ENCODE results near the gene PYROXD2. TPM values are rescaled to one million over a fixed set of nuclear protein-coding genes. Genes with fewer than 3 reads are reported as not detected.

PYROXD2 gene
- total and polyA plus RNA-seq, 2 of the 8 experiments (the other 6 are each of a cell fraction or from before 2014, with no cell fraction given): 3.2 to 5.4 TPM

DNA sequence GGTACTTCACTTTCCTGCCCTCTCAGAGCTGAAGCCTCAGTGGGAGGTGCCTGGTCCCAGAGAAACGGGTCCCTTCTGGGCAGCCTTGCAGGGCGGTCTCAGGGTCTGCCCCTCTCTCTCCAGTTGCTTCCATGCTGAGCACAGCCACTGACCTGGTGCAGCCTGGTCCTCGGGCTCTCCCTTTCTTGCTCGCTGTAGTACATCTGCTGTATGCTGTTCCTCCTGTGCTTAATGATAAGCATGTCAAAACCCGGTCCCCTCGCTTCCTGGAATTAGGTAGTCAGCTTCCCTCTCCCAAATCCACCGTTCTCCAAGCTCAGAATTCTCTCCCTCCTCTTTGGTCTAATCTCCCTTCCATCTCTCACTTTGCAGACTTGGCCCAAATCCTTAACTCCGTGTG lies 42.7 kb upstream of the PYROXD2 start:
- Histone ChIP-seq H3K4me3 (ENCODE audit: extremely low read depth in 1 of 4, insufficient read depth in 2 of 4, low read depth in 3 of 4, low read length in 4 of 4) (no peak overlapping the region), H3K9ac (replicated peaks in 1 of 4; ENCODE audit: extremely low read depth in 1 of 4, low read depth in 3 of 4, low read length in 3 of 4) (no peak overlapping the region), H3K9me3 (ENCODE audit: insufficient read depth in 2 of 2, low read depth in 1 of 2, low read length in 1 of 2) (no peaks in the 10 kb centered on the region), H3K36me3 (ENCODE audit: control insufficient read depth in 2 of 4, insufficient read depth in 4 of 4, low read length in 3 of 4) (no peaks in the 10 kb centered on the region), H3K4me1 (replicated peaks in 1 of 4; ENCODE audit: control insufficient read depth in 3 of 4, insufficient read depth in 4 of 4, low read length in 3 of 4) (peaks cover 5 to 14% (median 11%) of the 10 kb centered on the region in 4 experiments), H3K27ac (ENCODE audit: low read depth, low read length) (no peak overlapping the region), H3K27me3 (replicated peaks in 1 of 4; ENCODE audit: control insufficient read depth in 3 of 4, extremely low read depth in 1 of 4, insufficient read depth in 3 of 4, low read length in 3 of 4) (no peaks in the 10 kb centered on the region), H3K4me2 (ENCODE audit: insufficient read depth in 1 of 2, low read depth in 2 of 2, low read length in 2 of 2) (no peak overlapping the region), H2AFZ (ENCODE audit: low read length) (0 out of 2 replicates have a peak overlapping the region, but pooled peaks have one; percentile 50), H3K23ac (ENCODE audit: insufficient read length) (no peak overlapping the region), H2BK12ac (ENCODE audit: low read depth, low read length) (no peak overlapping the region), H3K23me2 (ENCODE audit: low read depth, low read length) (no peaks in the 10 kb centered on the region; the same call in 1 of the 2 replicates), H3K56ac (replicated peaks; ENCODE audit: insufficient read length, low read depth, low read length) (no peak overlapping the region), H2BK5ac (ENCODE audit: low read depth, low read length) (no peak overlapping the region), H2AK5ac (ENCODE audit: low read depth, low read length) (no peak overlapping the region), H4K91ac (replicated peaks; ENCODE audit: insufficient read length, low read length) (peak overlapping the region; percentile 32), H2BK15ac (ENCODE audit: low read length) (no peak overlapping the region), H4K5ac (ENCODE audit: insufficient read length, low read depth, low read length) (no peak overlapping the region), H2BK20ac (ENCODE audit: low read length) (no peak overlapping the region), H3K14ac (ENCODE audit: insufficient read length) (no peak overlapping the region), H4K20me1 (replicated peaks in 1 of 2; ENCODE audit: control insufficient read depth in 1 of 2, insufficient read depth in 2 of 2, low read length in 2 of 2) (no peaks in the 10 kb centered on the region), H3K4ac (replicated peaks; ENCODE audit: insufficient read length, low read depth, low read length) (no peak overlapping the region), H4K8ac (ENCODE audit: extremely low read depth, insufficient read depth, low read length) (no peak overlapping the region), H3K79me1 (ENCODE audit: low read depth, low read length) (no peaks in the 10 kb centered on the region), H3K79me2 (ENCODE audit: control insufficient read depth in 1 of 2, insufficient read depth in 2 of 2, low read length in 2 of 2) (no peaks in the 10 kb centered on the region), H3K18ac (ENCODE audit: extremely low read depth, low read length) (no peak overlapping the region), H2BK120ac (replicated peaks; ENCODE audit: low read depth, low read length) (no peak overlapping the region)
- 80% methylated on average over 8 of the region's 8 CpGs; no CpG with 5 or more reads in 1 of the 2 experiments for WGBS, 2 experiments (ENCODE audit: extremely low coverage in 1 of 2, insufficient coverage in 1 of 2, insufficient read length in 1 of 2, insufficient replicate concordance in 2 of 2, low coverage in 1 of 2, low lambda C conversion rate in 2 of 2, missing lambda C conversion rate in 1 of 2)
- DNase-seq (ENCODE audit: low read depth in 1 of 2, low spot score in 2 of 2) (no peak), FAIRE-seq (no peak)
- ChIA-PET POLR2A (ENCODE audit: partially characterized antibody) (no interaction called here), CTCF (ENCODE audit: partially characterized antibody) (interaction anchor here (0.9 to 1.5 kb wide), 3 partner anchors 9 to 288 kb away, joined by 3 to 7 read pairs (median 5); no protein-coding TSS in a partner anchor)
- TF ChIP-seq KDM5A (IDR thresholded peaks at IDR 0.05; ENCODE audit: low read length) (no peak), TAF1 (IDR thresholded peaks at IDR 0.05; ENCODE audit: low read depth, low read length) (no peak), ZNF274 (IDR thresholded peaks at IDR 0.05; ENCODE audit: borderline replicate concordance, extremely low read depth, low read length) (no peak), KDM1A (IDR thresholded peaks at IDR 0.05; ENCODE audit: borderline replicate concordance, low read length) (no peak), HDAC6 (IDR thresholded peaks at IDR 0.05; ENCODE audit: low read depth, low read length) (no peak), RBBP5 (IDR thresholded peaks at IDR 0.05; ENCODE audit: borderline replicate concordance, low read depth, low read length) (no peak), RFX5 (IDR thresholded peaks at IDR 0.05; ENCODE audit: borderline replicate concordance, low read depth, low read length) (no peak), CBX5 (IDR thresholded peaks at IDR 0.05; ENCODE audit: low read depth, low read length) (no peak)

Measured in H1 (cell line).